ENCODE data around the gene TMEM81. TPM values are rescaled to one million over a fixed set of nuclear protein-coding genes. Genes with fewer than 3 reads are reported as not detected.

TMEM81 gene, protein sequence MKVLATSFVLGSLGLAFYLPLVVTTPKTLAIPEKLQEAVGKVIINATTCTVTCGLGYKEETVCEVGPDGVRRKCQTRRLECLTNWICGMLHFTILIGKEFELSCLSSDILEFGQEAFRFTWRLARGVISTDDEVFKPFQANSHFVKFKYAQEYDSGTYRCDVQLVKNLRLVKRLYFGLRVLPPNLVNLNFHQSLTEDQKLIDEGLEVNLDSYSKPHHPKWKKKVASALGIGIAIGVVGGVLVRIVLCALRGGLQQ
- 3.6 and 3.9 TPM in 2 replicates for total RNA-seq
- long read RNA-seq, partial matches to known transcripts: 0 of 1 reads
- long read RNA-seq, other reads (novel, unspliced or antisense): 0 of 1 reads

DNA sequence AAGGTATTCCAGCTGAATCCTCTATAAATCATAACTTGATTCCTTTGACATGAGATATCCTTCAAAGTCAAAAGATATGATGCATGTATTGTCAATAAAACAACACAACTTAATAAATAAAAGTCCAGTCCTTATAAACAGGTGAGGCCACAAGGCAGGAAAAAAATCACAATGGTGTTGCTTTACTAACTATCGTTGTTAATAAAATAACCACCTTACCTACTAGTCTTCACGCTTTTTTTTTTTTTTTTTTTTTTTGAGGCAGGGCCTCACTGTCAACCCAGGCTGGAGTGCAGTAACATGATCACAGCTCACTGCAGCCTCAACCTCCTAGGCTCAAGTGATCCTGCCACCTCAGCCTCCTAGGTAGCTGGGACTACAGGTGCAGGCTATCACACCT lies at the start of gene TMEM81:
TSS of gene TMEM81 (minus strand) at position 101 of the 400 bp plus-strand sequence. CDS start 140 bp downstream, outside the sequence.
- TF ChIP-seq, protein P1, sequence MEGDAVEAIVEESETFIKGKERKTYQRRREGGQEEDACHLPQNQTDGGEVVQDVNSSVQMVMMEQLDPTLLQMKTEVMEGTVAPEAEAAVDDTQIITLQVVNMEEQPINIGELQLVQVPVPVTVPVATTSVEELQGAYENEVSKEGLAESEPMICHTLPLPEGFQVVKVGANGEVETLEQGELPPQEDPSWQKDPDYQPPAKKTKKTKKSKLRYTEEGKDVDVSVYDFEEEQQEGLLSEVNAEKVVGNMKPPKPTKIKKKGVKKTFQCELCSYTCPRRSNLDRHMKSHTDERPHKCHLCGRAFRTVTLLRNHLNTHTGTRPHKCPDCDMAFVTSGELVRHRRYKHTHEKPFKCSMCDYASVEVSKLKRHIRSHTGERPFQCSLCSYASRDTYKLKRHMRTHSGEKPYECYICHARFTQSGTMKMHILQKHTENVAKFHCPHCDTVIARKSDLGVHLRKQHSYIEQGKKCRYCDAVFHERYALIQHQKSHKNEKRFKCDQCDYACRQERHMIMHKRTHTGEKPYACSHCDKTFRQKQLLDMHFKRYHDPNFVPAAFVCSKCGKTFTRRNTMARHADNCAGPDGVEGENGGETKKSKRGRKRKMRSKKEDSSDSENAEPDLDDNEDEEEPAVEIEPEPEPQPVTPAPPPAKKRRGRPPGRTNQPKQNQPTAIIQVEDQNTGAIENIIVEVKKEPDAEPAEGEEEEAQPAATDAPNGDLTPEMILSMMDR (IDR thresholded peaks at IDR 0.05): no peak
- Mint-ChIP-seq H3K27ac (ENCODE audit: unreplicated experiment) (no peak within 1 kb of the TSS), H3K9me3 (ENCODE audit: unreplicated experiment) (no peaks in the 10 kb centered on the region), H3K36me3 (ENCODE audit: unreplicated experiment) (peaks cover 43% of the 10 kb centered on the region), H3K27me3 (ENCODE audit: unreplicated experiment) (no peaks in the 10 kb centered on the region), H3K4me3 (ENCODE audit: unreplicated experiment) (no peak within 1 kb of the TSS), H3K4me1 (ENCODE audit: unreplicated experiment) (no peaks in the 10 kb centered on the region)
- no peak for DNase-seq (ENCODE audit: extremely low spot score, unreplicated experiment)

DNA sequence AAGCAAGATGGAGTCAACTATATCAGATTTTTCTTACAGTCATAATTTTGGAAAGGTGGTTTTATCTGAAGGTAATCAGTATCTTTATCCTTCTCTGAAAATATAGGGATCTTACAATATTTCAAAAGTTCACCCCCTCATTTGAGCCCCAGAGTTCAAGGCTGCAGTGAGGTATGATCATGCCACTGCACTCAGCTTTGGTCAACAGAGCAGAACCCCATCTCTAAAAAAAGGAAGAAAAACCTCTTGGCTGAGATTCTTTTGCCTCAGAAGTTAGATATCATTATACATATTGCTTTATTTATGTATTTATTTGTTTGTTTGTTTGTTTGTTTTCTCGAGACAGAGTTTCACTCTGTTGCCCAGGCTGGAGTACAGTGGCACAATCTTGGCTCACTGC lies 49.0 kb upstream of the TMEM81 start:
- no peak for DNase-seq (ENCODE audit: extremely low spot score, unreplicated experiment)
- Mint-ChIP-seq H3K4me3 (ENCODE audit: unreplicated experiment) (no peak overlapping the region), H3K27ac (ENCODE audit: unreplicated experiment) (no peak overlapping the region), H3K9me3 (ENCODE audit: unreplicated experiment) (no peaks in the 10 kb centered on the region), H3K27me3 (ENCODE audit: unreplicated experiment) (no peaks in the 10 kb centered on the region), H3K4me1 (ENCODE audit: unreplicated experiment) (no peaks in the 10 kb centered on the region), H3K36me3 (ENCODE audit: unreplicated experiment) (no peaks in the 10 kb centered on the region)
- TF ChIP-seq, protein P1 (IDR thresholded peaks at IDR 0.05): no peak

DNA sequence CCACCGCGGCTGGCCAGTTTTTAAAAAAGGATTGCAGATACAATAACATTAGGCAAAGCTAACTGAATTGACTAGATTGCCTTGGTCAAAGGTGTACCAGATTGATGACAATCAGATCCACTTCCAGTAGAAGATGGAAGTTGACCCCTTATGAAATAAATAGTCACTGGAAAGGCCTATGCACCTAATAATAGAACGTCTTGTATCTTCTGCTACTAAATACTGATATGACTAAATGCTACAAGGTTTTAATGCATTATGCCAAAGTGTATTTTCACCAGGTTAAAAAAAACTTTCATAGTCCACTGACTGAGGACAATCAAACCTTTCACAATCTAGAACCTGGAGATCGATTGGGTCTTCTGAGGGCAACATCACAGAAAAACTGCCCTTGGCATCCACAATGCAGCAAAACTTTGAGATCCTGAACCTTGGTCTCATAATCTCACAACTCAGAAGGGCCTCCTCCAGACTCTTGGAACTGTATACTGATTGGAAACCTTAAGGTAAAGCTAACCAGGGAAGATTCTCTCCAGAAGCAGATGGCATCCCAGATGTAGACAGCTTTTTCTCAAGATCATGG lies 45.3 kb upstream of the TMEM81 start:
- Mint-ChIP-seq H3K27ac (ENCODE audit: unreplicated experiment) (no peak overlapping the region), H3K4me3 (ENCODE audit: unreplicated experiment) (no peak overlapping the region), H3K27me3 (ENCODE audit: unreplicated experiment) (no peaks in the 10 kb centered on the region), H3K36me3 (ENCODE audit: unreplicated experiment) (no peaks in the 10 kb centered on the region), H3K4me1 (ENCODE audit: unreplicated experiment) (no peaks in the 10 kb centered on the region), H3K9me3 (ENCODE audit: unreplicated experiment) (no peaks in the 10 kb centered on the region)
- TF ChIP-seq, protein P1 (IDR thresholded peaks at IDR 0.05): no peak
- DNase-seq (ENCODE audit: extremely low spot score, unreplicated experiment): no peak

DNA sequence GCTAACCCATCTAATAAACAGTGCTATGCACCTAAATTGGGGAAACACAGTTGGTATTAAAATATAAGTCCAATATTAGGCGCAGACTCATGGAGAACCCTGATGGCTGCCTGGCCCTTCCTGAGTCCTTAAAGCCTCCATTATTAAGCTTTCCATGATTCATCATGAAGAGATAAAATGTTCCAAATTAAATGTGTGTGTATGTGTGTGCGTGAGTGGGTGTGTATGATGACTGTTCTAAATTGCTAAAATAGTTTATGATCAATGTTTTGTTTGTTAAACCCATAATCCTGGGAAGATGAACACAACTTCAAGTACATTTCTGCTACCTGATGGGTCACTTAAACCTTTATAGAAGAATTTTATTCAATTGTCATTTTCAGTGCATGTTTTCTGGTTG lies 43.8 kb upstream of the TMEM81 start:
- no peak overlapping the region for H3K27ac Mint-ChIP-seq (ENCODE audit: unreplicated experiment)
- no peak overlapping the region for H3K4me3 Mint-ChIP-seq (ENCODE audit: unreplicated experiment)
- TF ChIP-seq, protein P1 (IDR thresholded peaks at IDR 0.05): no peak
- H3K27me3 Mint-ChIP-seq (ENCODE audit: unreplicated experiment): no peaks in the 10 kb centered on the region
- H3K4me1 Mint-ChIP-seq (ENCODE audit: unreplicated experiment): peaks cover 2% of the 10 kb centered on the region
- H3K36me3 Mint-ChIP-seq (ENCODE audit: unreplicated experiment): no peaks in the 10 kb centered on the region
- H3K9me3 Mint-ChIP-seq (ENCODE audit: unreplicated experiment): no peaks in the 10 kb centered on the region
- no peak for DNase-seq (ENCODE audit: extremely low spot score, unreplicated experiment)

DNA sequence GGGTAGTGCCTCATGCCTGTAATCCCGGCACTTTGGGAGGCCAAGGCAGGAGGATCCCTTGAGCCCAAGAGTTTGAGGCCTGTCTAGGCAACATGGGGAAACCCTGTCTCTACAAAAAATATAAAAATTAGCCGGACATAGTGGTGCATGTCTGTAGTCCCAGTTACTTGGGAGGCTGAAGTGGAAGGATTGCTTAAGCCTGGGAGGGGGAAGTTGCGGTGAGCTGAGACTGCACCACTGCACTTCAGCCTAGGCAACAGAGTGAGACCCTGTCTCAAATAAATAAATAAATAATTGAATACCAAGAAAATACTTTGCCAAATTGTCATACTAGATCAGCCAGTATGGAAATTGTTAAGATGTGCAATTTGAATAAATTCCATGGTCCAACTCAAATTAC lies 43.4 kb upstream of the TMEM81 start:
- no peaks in the 10 kb centered on the region for H3K27me3 Mint-ChIP-seq (ENCODE audit: unreplicated experiment)
- H3K4me1 Mint-ChIP-seq (ENCODE audit: unreplicated experiment): peaks cover 6% of the 10 kb centered on the region
- no peak overlapping the region for H3K27ac Mint-ChIP-seq (ENCODE audit: unreplicated experiment)
- no peaks in the 10 kb centered on the region for H3K9me3 Mint-ChIP-seq (ENCODE audit: unreplicated experiment)
- TF ChIP-seq, protein P1 (IDR thresholded peaks at IDR 0.05): no peak
- no peak overlapping the region for H3K4me3 Mint-ChIP-seq (ENCODE audit: unreplicated experiment)
- H3K36me3 Mint-ChIP-seq (ENCODE audit: unreplicated experiment): no peaks in the 10 kb centered on the region
- no peak for DNase-seq (ENCODE audit: extremely low spot score, unreplicated experiment)

Measured in osteocyte (in vitro differentiated cells).